Ovary (tissue), 3 donors: ENCODE measurements around the gene OR8G5.

ENCODE experiments used
- CTCF ChIP-seq, 3 donors: fragments of 450-650 bp in 2 of 3; fragments of 200-600 bp in 1 of 3; IDR thresholded peaks; one replicate each; pipeline versions ENCODE4 v1.5.1 to v1.8.0; 2016 to 2022; ENCODE audit warnings: antibody characterized with exemption in 3 of 3, mild to moderate bottlenecking in 1 of 3
- EP300 ChIP-seq: sonication (generic); formaldehyde crosslinking; IDR thresholded peaks from one replicate; pipeline ENCODE4 v1.6.1; 2017; ENCODE audit warnings: antibody characterized with exemption
- donor health status: DM: no; HTN: no; CAD: no.

GRCh38 chr11:124294687-124295086 is 38.5 kb downstream of the OR8G5 start:
- no peak for TF ChIP-seq CTCF (IDR thresholded peaks at IDR 0.05)
- no peak for TF ChIP-seq EP300
